WTC11 (cell line): ENCODE measurements around the gene UNC13D.

ENCODE experiments used
- CTCF ChIP-seq: fragments of 200-600 bp; IDR thresholded peaks from 2 replicates; pipeline ENCODE4 v1.8.0; 2022; ENCODE audit warnings: antibody characterized with exemption
- PRDM15 ChIP-seq: sonication (generic); formaldehyde crosslinking; IDR thresholded peaks from 2 replicates; pipeline ENCODE4 v1.8.0; 2022; ENCODE audit warnings: missing genetic modification reagents
- TCF7 ChIP-seq: sonication (generic); formaldehyde crosslinking; IDR thresholded peaks from 2 replicates; pipeline ENCODE4 v1.8.0; 2022; ENCODE audit warnings: mild to moderate bottlenecking, low read depth, missing genetic modification reagents, moderate library complexity
- ZNF317 ChIP-seq: sonication (generic); formaldehyde crosslinking; IDR thresholded peaks from 2 replicates; pipeline ENCODE4 v1.8.1; 2023; ENCODE audit warnings: low read depth, mild to moderate bottlenecking, moderate library complexity, missing genetic modification reagents, borderline replicate concordance

- TF ChIP-seq CTCF: no peak
- no peak for TF ChIP-seq PRDM15 (CRISPR knock-in tag)
- TF ChIP-seq ZNF317: no peak
- no peak for TF ChIP-seq TCF7 (CRISPR knock-in tag)
These were observed 59.7 kb downstream of the UNC13D start, which contains the start of gene UNK for GRCh38 chr17:75784473-75785015.
